BE2C (cell line): ENCODE measurements around the gene FNDC8.
"Not testable (repeated sequence)": the region's sequence is repeated elsewhere in the genome, so short reads cannot be mapped to it uniquely, and the experiment has no call there.

Source experiments
- DNase-seq: peaks from one replicate; pipeline ENCODE4 v3.0.0-alpha.2; 2020
- H3K27me3 ChIP-seq: fragments of 250-450 bp; sonication (Bioruptor Pico); 2 replicates; pipeline ENCODE4 v1.5.1; 2020; ENCODE audit warnings: mild to moderate bottlenecking
- H3K36me3 ChIP-seq: fragments of 250-450 bp; sonication (Bioruptor Pico); 2 replicates; pipeline ENCODE4 v1.5.1; 2020; ENCODE audit warnings: mild to moderate bottlenecking
- H3K4me1 ChIP-seq: fragments of 250-450 bp; sonication (Bioruptor Pico); 2 replicates; pipeline ENCODE4 v1.5.1; 2020
- H3K4me3 ChIP-seq: 2 replicates; pipeline ENCODE4 v1.5.1; 2011; ENCODE audit warnings: low read depth, low read length
- H3K9me3 ChIP-seq: fragments of 250-450 bp; sonication (Bioruptor Pico); 2 replicates; pipeline ENCODE4 v1.5.1; 2020
- CTCF ChIP-seq: IDR thresholded peaks from 2 replicates; pipeline ENCODE4 v1.5.1; 2012; ENCODE audit warnings: mild to moderate bottlenecking, low read depth, low read length

Gene FNDC8

GRCh38 chr17:35144840-35145239 lies 23.4 kb downstream of the FNDC8 start:
- H3K4me1 ChIP-seq = no peaks in the 10 kb centered on the region
- H3K4me3 ChIP-seq = no peak overlapping the region
- no peak for DNase-seq
- H3K9me3 ChIP-seq = no peaks in the 10 kb centered on the region
- TF ChIP-seq CTCF = no peak
- peaks cover 8% of the 10 kb centered on the region for H3K36me3 ChIP-seq
- H3K27me3 ChIP-seq = no peaks in the 10 kb centered on the region; the same call in 1 of the 2 replicates

- no peak for TF ChIP-seq CTCF
- Histone ChIP-seq H3K4me1 (no peaks in the 10 kb centered on the region), H3K4me3 (no peak overlapping the region), H3K9me3 (no peaks in the 10 kb centered on the region), H3K36me3 (no peaks in the 10 kb centered on the region; the same call in 1 of the 2 replicates), H3K27me3 (no peaks in the 10 kb centered on the region; the same call in 1 of the 2 replicates)
- no peak for DNase-seq
Observed at GRCh38 chr17:35146214-35146833, 24.9 kb downstream of the FNDC8 start.

GRCh38 chr17:35147375-35147905 lies 26.0 kb downstream of the FNDC8 start, which contains the start of gene UNC45B:
Gene UNC45B, plus strand, starts transcription at chr17:35147817. Its CDS starts 447 bp downstream, at chr17:35148264.
- no peaks in the 10 kb centered on the region for H3K4me1 ChIP-seq
- DNase-seq = no peak
- H3K4me3 ChIP-seq = no peak within 1 kb of the TSS
- H3K27me3 ChIP-seq = peaks cover 2% of the 10 kb centered on the region
- no peak for TF ChIP-seq CTCF
- no peaks in the 10 kb centered on the region for H3K9me3 ChIP-seq
- H3K36me3 ChIP-seq = no peaks in the 10 kb centered on the region

GRCh38 chr17:35148144-35148543 lies 26.7 kb downstream of the FNDC8 start:
- H3K27me3 ChIP-seq = peaks cover 9% of the 10 kb centered on the region
- no peak for DNase-seq
- TF ChIP-seq CTCF = no peak

GRCh38 chr17:35149941-35150340 lies 28.5 kb downstream of the FNDC8 start:
- H3K4me1 ChIP-seq = no peaks in the 10 kb centered on the region
- no peak for TF ChIP-seq CTCF
- H3K9me3 ChIP-seq = no peaks in the 10 kb centered on the region
- no peaks in the 10 kb centered on the region for H3K36me3 ChIP-seq
- no peak for DNase-seq
- no peak overlapping the region for H3K4me3 ChIP-seq
- H3K27me3 ChIP-seq = peaks cover 15% of the 10 kb centered on the region

More at GRCh38 chr17:35148144-35148543, 26.7 kb downstream of the FNDC8 start:
- no peak overlapping the region for H3K4me3 ChIP-seq
- no peaks in the 10 kb centered on the region for H3K9me3 ChIP-seq
- H3K36me3 ChIP-seq = no peaks in the 10 kb centered on the region
- no peaks in the 10 kb centered on the region for H3K4me1 ChIP-seq

- H3K4me1 ChIP-seq = not testable (repeated sequence)
Observed at GRCh38 chr17:35151080-35151479, 29.7 kb downstream of the FNDC8 start.

More at GRCh38 chr17:35151080-35151479, 29.7 kb downstream of the FNDC8 start:
- H3K36me3 ChIP-seq, DNase-seq, H3K9me3 ChIP-seq, H3K4me3 ChIP-seq: not testable (repeated sequence)
- H3K27me3 ChIP-seq = peaks cover 15% of the 10 kb centered on the region
